Measurements from ENCODE around the gene LDLRAD3. TPM values are rescaled to one million over a fixed set of nuclear protein-coding genes. Genes with fewer than 3 reads are reported as not detected.

Gene LDLRAD3
- total RNA-seq, 2 experiments from 2014 or later = 0.22 to 0.59 TPM

DNA sequence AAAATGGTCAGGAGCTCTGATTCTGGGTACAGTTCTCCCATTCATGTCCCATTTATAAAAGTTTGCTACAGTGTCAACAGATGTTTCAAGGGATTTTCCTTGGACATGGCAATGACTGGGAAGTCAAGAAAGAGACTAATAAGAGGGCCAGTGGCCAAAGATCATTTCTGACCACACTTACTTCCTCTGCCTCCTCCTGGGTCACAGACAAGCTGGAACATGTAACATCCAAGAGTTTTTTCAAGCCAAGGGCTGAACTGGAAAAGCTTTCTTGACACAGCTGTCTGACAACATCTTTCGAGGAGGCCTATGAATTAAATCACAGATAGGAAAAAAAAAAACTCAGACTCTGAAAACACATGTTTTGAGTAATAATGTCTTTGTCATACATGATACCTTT lies 336.7 kb downstream of the LDLRAD3 start:
- H3K36me3 Mint-ChIP-seq (ENCODE audit: low read depth) = peaks cover 16% of the 10 kb centered on the region
- peaks cover 14% of the 10 kb centered on the region for H3K4me1 Mint-ChIP-seq (ENCODE audit: low read depth)
- DNase-seq = no peak
- no peak for ATAC-seq
- POLR2A ChIA-PET = interaction anchor here (0.9 kb wide), 1 partner anchor 8 kb away, joined by 3 read pairs; no protein-coding TSS in a partner anchor
- H3K27ac Mint-ChIP-seq = no peak overlapping the region
- H3K4me3 Mint-ChIP-seq = no peak overlapping the region
- TF ChIP-seq CTCF (IDR thresholded peaks at IDR 0.05) = no peak
- no peaks in the 10 kb centered on the region for H3K27me3 Mint-ChIP-seq
- CTCF ChIA-PET = interaction anchor here (1.0 to 3.0 kb wide), 5 partner anchors 8 to 229 kb away, joined by 3 to 12 read pairs (median 6); partner anchors contain the start of gene TRAF6
- peaks cover 9% of the 10 kb centered on the region for H3K9me3 Mint-ChIP-seq
- intact Hi-C loops (cut with micrococcal nuclease) = no loop called here

Small RNA genes lying within 50 kb of the gene (microRNA-seq; reads per million reads assigned to microRNA genes)
- gene MIR3973 (ENCODE audit: borderline microRNAs expressed, borderline replicate concordance) = not detected

Measured in activated CD8-positive, alpha-beta T cell treated with anti-CD3 and anti-CD28 coated beads for 36 hours (primary cell).